Left hindlimb (tissue), 1 donor: ENCODE results near the gene PAK6.
A peak's percentile ranks its signal among the peaks of the same experiment; 100 is the strongest.

Source experiments
- DNase-seq: peaks from one replicate; pipeline ENCODE4 v3.0.0-alpha.2; 2018

Gene PAK6

DNA sequence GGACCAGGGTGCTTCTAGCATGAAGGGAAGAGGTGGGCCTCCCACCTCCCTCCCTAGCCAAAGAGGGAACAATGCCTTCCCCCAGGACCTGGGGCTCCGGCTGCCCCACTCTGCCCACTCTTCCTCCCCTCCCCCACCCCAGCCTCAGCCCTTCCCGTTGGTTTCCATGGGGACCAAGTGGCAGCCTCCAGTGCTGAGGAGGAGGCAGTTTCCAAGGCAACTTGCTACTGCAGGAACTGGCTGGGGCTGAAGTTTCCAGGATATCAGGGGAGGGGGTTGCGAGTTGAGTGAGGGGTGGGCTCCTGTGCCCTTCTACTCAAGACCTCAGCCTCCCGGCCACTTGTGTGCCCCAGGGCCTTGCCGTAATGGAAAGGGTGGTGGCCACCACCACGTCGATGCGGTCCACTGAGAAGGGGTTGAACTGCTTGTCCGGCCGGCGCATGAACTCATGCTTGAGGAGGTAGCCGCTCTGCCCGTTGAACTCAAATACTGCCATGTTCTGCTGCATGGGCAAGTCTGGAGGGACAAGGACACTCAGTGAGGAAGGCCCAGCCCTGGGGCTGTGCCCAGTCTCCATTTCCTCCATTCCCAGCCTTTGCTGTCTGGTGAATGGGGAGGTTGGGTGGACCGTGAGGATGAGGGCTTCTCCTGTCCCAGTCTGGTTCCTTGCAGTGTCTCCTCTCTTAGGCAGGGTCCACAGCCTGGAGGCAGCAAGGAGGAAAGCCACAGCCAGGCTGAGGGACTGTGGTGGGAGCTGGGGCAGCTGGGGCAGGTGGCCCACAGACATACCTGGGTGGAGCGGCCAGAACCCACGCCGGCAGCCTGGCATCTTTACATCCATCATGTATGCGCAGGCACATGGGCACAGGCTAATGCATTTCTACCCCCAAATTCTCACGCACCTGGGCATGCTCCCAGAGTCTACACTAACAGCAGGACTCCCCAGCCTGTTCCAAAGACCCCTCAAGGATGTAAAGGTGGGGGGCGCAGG, 55.3 kb downstream of the PAK6 start:
- no peak for DNase-seq

DNA sequence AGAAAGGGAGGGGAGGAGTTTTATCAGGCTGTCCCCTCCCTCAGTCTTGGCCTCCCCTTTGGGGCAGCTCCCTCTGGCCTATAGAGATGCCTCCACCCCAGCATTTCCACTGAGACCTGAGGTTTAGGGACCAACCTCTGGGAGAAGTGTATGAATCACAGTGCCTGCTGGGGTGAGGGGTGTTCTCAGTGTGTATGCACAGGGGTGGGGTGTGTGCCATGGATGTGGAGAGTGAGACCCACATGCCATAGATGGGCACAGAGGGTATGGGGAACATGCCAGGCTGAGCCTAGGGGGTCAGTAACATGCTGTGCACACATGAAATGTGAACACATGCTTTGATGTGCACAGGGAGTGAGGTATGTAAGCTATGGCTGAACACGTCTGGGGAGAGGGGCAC, 56.4 kb downstream of the PAK6 start:
- no peak for DNase-seq

DNA sequence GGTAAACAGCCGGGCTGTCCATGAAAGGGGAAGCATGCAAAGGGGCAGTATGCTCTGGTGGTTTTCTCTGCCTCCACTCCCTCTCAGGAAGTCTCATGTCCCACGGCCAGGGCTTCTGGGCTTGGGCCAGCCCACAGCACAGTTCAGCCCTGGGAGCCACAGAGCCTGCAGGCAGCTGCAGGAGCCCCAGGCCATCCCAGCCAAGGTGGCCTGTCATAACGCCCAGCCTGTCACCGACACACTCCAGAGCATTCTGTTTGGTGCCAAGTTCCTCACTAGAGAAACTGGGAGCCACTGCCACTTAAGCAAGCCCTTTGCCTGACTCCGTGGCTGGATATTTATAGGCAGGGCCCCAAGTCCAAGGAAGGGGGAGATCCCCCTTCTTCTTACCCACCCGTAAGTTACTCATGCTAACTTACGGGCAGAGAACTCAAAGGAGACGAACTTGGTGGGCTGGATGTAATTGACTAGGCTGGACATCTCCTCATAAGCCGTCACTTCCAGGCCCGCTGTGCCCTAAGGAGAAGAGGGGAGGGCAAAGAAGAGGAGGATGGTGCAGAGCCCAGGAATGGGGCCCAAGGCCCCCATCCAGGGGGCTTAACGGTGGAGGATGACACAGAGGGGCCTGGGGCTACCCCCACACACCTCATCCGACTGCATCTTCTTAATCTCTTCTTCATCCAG, 57.2 kb downstream of the PAK6 start:
- no peak for DNase-seq

DNA sequence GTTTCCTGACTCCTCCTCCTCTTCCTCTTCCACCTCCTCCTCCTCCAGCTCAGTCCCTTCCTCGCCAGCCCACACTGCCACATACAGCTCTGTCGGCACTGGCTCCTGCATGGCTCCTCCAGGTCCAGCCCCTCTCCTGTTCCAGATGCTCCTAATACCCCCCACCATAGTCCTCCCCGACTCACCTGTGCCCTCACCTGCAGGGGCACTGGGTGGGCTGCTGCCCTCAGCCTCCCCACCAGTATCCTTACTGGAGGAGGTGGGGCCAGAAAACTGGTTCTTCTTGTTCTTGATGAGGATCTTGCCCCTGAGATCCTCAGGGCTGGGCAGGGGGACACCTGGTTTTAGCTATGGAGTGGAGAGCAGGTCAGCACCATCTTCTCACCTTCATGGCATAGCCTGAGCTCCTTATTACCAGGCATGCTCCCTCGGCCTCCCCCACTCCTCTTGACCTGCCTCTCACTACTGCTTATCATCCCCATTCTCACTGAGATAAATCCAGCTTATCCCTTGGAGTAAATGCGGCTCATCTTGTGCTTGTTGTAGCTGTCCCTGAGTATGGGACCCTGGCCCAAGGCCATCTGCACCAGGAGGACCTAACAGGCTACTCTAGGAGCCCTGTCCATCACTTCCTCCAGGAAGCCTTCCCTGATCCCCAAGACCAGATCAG, 57.8 kb downstream of the PAK6 start:
- DNase-seq: no peak

DNA sequence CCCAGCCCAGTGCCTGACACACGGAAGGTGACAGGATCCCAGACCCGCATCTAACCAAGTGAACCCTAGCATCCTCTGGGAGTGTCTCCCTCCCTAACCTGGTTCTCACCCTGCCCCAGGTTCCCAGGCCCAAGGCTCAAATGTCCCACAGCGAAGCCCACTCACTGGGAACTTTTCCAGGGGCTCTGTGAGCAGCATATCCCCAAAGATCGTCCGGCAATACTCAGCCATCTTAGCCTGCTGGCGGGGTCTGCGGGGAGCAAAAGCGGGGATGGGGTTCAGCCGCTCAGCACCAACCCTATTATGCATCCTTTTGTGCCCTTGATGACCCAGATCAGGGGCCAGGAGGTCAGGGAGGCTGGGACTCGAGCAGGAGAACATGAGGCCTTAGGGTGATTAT, 58.5 kb downstream of the PAK6 start:
- no peak for DNase-seq

DNA sequence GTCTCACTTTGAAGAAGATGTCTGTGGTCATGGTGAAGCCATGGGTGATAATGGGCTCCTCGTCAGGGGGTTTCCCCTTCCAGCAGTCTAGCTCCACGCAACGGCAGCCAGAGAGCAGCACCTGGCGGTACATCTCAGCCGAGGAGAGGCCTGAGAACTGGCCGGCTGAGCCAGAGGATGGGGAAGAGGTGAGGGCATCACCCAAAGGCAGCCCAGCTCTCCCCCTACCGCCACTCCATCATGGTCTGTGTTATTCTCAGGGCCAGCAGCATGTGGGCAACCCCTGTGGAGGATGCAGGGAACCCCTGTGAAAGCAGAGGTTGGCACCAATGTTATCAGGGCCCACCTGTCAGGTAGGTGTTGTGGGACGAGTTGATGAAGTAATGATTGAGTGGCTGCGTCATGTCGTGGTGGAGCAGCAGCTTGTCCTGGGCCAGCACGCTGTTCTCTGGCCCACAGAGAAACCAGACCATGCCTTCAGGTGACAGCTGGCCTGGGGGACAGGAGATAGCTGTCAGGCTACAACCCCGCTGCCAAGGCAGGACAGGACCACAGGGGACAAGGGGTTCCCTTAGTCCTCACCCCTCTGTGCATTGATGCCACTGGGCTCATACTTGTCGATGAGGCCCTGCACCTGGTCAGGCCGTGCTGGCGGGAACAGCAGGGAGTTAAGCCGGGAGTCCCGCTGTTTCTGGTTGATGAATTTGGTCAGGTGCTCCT, 59.5 kb downstream of the PAK6 start:
- peak; percentile 12 for DNase-seq

DNA sequence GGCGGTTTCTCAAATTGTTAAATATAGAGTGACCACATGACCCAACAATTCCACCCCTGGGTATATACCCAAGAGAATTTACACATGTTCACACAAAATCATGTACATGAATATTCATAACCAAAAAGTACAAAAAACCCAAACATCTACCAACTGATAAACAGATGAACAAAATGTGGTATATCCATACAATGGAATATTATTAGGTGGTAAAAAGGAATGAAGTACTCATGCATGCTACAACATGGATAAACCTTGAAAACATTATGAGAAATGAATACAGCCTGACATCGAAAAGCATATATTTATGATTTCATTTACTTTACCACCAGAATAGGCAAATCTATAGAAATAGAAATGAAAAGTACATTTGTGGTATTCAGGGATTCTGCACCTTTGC, 61.5 kb downstream of the PAK6 start:
- no peak for DNase-seq

DNA sequence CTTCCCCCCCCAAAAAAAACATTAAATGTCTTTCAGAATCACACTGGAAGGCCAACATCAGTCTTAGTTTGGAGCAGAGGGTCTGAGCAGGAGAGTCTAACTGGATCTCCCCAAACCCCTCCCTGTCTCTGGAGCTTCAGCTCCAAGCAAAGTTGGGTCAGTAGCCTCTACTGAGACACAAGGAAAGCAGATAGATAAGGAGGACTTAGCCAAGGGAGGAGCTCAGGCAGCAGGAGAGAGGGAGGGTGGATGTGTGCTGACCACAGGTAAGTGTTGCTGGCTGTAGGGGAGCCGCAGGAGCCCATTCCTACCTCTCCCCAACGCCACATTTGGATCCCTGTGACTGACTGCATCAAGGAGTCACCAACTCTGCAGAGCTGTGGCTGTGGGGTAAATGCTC, 61.9 kb downstream of the PAK6 start:
- peak; percentile 6 for DNase-seq

DNA sequence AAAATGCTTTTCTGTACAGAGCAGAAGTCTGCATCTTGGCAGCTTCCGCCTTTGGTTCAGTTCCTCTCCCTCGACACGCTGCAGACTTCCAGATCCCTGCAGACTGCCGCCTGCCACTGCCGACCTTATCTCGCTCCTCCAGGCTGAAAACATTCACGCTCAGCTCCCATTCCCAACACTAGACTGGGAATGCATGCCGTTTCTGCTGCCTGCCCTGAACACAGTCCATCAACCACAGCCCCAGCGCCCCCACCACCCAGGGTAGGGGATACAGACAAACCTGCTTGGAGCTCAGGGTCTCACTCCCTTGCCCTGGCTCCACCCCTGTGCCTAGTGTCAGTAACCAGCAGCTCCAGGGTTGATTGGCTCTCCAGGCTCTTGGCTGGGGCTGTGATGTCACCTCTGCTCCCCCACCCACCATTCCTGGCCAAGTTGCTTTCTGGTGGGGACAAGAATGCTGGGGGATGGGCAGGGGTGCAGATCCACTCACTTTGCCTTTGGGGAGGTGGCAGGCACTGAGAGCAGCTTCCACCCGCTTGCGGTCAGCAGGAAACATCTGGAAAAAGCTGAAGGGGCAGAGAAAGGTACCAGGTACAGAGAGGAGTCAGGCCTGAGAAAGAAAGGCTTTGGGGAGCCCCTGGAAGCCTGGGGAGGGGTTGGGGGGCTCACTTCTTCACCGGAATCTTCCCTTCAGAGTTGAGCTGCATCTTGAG, 62.8 kb downstream of the PAK6 start:
- peak; percentile 21 for DNase-seq

DNA sequence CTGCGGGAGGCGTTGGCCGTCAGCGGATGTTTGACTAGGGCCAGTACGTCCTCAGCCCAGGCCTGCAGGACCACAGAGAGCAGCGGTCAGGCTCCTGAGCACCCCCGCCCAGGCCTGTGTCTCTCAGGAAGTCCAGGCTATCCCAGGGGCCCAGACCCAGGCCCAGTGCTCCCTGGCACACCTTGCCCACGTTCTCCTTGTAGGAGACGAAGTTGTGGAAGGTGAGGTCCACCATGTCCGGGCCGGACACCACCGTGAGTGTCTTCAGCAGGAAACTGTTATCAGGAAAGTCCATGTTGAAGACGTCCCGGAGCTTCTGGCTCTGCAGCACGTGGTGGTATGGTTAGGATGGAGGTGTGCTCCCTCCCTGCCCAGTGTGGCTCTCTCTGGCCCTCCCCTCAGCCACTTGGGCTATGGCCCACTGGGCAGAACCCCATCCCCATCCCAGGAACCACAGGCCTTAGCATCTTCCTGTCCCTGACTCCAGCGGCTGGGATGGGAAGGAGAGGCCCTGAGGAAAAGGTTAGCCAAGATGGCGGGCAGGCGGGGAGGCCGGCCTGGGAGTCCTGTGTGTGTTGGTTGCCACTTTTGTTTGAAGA, 63.5 kb downstream of the PAK6 start:
- DNase-seq: peak; percentile 12

DNA sequence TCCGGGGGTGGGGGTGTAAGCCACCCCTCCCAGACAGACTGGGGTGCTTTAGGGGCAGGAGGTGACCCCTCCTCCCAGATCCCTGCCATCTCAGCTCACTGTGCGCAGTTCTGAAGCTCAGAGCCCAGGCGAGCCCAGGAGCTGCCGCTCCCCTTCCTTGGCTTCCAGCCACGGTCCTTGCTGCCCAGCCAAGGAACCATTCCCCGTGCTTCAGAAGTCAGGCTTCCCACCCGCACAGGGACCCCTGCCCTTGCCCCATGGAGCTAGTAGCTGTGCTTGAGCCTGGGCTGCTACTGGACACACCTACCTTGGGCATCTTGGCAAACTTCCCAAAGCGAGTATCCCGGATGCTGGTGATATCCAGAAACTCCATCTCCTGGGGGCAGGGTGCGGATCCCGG, 64.1 kb downstream of the PAK6 start:
- DNase-seq: peak; percentile 22

DNA sequence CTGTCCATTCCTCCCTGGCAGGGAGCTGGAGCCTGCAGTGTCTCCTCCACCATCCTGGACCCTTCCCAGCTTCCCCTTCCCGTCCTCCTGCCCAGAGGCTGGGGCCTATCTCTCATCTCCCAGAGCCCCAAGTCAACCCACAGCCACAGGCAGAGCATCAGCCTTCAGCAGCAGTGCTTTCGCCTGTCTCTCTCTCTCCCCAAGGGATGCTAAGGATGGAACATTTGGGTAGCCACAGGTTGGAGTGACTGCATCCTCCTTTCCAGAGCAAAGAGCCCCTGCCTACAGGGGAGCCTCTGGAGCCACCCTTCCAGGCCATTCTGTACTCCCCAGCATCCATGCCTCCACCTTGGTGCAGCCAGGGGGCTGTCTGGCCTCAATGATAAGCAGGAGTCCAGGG, 64.7 kb downstream of the PAK6 start:
- no peak for DNase-seq

DNA sequence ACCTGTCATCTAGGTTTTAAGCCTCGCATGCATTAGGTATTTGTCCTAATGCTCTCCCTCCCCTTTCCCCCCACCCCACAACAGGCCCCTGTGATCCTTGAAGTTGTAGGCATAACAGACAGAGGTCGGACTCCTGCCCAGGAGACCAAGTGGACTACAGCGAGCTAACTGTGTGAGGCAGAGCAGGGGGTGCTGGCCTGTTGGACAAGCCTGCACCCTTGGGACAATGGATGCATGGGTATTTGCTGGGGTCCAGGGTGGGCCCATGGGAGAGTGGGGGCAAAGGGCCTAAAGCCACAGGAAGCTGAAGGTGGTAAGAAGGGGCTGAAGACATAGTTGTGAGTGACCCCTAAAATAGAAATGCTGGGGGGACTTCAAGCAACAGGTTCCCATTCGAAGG, 66.4 kb downstream of the PAK6 start:
- no peak for DNase-seq

DNA sequence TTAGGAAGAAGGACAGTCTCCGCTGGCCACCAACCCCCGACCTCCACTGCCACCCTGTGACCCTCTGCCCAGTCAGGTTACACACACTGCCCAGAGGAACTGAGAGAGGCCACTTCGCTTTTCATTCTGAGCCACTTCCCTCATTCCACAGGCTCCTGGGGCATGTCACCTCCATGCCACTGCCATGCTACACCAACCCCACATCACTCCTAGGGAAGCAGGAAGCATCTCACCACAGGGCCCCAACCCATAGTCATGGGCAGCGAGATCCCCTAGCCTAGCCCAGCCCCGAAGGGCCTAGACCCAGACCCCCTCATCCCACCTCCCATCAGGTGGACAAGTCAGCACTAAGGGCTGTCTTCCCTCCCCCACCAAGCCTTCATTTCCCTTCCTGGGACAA, 67.5 kb downstream of the PAK6 start:
- DNase-seq: no peak

DNA sequence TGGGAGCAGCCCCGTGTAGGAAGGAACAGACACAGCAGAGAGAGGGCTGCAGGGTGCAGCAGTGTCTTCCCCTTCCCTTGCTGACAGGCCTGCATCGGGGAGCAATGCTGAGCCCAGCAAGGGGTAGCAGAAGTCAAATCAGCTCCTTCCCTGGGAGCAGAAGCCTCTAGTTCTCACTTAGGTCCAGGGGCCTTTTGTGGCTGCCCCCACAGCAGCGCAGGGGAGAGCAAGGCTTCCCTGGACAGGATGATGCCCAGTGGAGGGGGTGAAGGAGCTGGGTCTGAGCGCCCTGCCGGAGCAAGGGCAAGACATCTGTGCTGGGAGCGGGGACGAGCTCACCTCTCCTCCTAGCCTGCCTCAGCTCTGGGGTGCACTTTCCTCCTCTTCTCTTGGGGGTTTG, 68.0 kb downstream of the PAK6 start:
- no peak for DNase-seq

DNA sequence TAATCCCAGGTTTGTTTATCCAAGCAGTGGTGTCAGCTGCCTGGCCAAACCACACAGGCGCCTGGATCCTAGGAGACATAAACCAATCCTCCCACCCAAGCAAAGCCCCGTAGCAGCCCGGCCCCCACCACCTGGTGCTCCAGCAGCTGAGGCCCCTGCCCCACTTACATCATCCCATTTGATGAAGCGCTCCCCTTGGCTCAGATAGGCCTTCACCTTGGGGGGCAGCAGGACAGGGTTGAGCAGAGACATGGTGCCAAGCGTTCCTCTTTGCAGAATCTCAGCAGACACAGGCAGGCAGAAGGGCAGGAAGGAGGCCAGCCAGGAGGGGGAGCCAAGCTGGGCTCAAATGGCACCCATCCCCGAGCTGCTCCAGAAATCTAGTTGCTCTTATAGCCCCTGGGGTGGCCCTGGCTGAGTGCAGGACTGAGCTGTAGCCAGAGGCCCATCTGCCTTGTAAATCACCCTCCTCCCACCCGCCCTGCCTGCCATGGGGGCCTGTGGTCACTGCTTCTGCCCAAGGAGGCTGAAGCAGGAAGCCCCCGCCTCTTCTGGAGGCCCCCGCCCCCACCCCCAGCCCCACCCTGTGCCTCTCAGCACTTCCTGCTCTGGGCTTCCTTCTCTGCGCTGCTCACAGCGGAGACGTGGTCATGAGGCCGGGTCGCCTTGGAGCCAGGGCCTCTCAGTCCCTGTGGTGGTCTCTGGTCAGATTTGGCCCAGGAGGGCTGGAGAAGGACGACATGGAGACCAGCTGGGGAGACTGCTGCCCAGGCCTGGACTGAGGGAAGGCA, 68.8 kb downstream of the PAK6 start, which contains the start of gene PLCB2:
TSS of gene PLCB2 (minus strand) at position 515 of the 791 bp plus-strand sequence. CDS start at position 252, 263 bp downstream.
- DNase-seq: peak; percentile 62

DNA sequence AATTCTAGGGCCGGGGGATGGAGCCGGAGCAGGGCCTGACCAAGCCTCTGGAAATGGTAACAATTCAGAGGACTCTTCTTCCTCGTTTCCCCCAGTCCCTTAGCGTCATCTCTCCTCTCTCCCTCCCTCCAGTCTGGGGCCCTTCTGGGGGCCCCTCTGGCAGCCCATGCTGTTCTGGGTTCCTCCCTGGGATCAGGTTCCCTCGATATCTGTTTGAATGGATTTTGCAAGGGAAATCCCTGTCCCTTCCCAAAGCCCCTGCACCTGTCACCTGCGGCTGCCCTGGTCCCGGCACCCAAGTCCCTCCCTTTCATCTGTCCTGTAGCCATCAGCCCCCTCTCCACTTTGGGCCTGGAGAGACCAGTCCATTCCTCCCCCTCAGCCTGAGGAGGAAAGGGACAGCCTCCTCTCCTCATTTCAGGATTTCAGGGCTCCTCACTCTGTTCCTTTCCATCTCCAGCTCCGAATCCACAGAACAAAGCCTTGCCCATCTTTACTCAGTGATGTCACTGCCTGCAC, 70.5 kb downstream of the PAK6 start:
- DNase-seq: no peak

DNA sequence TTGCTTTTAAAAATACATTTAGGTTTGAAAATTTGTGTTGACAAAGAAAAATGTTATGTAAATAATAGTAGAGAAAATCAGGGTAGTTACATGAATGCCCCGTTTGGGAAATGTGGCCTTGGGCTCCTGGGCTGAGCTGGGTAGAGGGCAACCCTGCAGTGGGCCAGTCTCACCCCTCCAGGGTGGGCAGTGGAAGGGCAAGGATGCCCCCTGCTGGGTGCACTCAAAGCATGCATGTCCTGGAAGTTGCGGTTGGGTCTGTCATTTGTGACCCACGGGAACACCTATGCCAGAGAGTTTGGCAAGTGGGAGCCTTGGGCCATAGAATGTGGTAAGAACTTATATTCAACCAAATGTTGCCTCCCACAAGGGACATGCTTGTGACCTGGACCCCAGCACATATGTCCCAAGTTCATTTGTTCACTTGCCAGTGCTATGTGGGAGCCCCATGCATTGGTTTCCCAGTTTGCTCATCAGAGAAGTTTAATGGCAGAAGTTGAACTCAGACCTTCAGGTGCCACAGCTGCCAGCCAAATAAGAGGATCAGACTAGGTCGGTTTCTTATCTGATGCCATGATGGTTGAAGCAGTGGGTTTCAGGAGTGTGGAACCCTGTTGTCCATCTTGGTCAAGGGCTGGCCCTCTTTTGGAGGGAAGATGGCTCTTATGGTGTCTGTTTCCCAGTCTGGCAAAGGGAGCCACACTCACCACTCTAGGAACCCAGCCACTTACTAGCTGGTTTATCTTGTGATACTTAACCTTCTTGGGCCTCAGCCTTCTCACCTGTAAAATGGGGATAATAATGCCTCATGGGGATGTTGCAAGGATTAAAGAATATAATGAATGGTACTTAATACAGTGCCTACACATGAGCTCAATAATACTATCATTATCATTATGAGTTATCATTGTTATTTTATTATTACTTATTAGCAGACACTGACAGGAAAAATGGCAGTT, 71.4 kb downstream of the PAK6 start:
- DNase-seq: no peak

DNA sequence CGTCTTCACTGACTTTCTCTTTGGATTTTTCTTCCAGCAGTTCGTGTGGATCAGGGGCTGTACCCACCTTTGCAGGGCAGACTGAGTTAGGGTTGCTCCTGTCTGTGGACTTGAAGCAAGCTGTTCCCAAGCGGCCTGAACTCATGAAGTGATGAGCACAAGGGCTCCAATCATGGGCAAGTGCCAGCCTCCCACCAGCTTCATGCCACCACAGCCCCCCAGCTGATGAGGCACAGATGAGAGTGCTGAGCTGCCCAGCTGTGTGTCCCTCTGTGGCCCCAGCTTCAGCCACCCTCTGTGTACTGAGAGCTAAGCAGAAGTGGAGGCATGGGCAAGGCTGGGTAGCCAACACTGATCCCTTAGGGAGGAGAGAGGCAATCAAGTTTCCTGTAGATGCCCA, 72.1 kb downstream of the PAK6 start:
- no peak for DNase-seq
